OCI-M2 (cell line): Measurements from ENCODE around the gene DVL1.
"Not testable (repeated sequence)": the region's sequence is repeated elsewhere in the genome, so short reads cannot be mapped to it uniquely, and the experiment has no call there.

Source experiments
- DNase-seq: peaks from one replicate; lab custom pipeline; 2025; ENCODE audit not compliant: unreplicated experiment; lab: John Stamatoyannopoulos, UW

The DVL1 gene

GRCh38 chr1:1373815-1374588, 24.8 kb upstream of the DVL1 start:
- no peak for DNase-seq

GRCh38 chr1:1373051-1373814, 24.0 kb upstream of the DVL1 start:
- DNase-seq, result no peak

- DNase-seq, result no peak
Measured at GRCh38 chr1:1371746-1372711, 22.8 kb upstream of the DVL1 start.

- no peak for DNase-seq
Measured at GRCh38 chr1:1371364-1371745, 22.1 kb upstream of the DVL1 start.

GRCh38 chr1:1370771-1371300, 21.6 kb upstream of the DVL1 start:
- no peak for DNase-seq

GRCh38 chr1:1370094-1370493, 20.9 kb upstream of the DVL1 start:
- not testable (repeated sequence) for DNase-seq

GRCh38 chr1:1367315-1367714, 18.1 kb upstream of the DVL1 start:
- DNase-seq, result no peak

- DNase-seq, result no peak
Measured at GRCh38 chr1:1366699-1367066, 17.5 kb upstream of the DVL1 start.

GRCh38 chr1:1365875-1366698, 16.9 kb upstream of the DVL1 start:
- DNase-seq, result no peak

- no peak for DNase-seq
Measured at GRCh38 chr1:1364266-1364665, 15.0 kb upstream of the DVL1 start.

- no peak for DNase-seq
Measured at GRCh38 chr1:1361982-1362423, 12.8 kb upstream of the DVL1 start.

GRCh38 chr1:1361233-1361981, 12.2 kb upstream of the DVL1 start:
- no peak for DNase-seq

GRCh38 chr1:1360506-1361169, 11.4 kb upstream of the DVL1 start:
- no peak for DNase-seq

GRCh38 chr1:1359664-1360468, 10.6 kb upstream of the DVL1 start:
- no peak for DNase-seq

- DNase-seq, result no peak
Measured at GRCh38 chr1:1359308-1359663, 10.1 kb upstream of the DVL1 start.

- no peak for DNase-seq
Measured at GRCh38 chr1:1358433-1359271, 9.4 kb upstream of the DVL1 start, which contains the start of gene MXRA8. MXRA8 (minus strand) TSS chr1:1358555; CDS start chr1:1358504, 51 bp downstream.

- no peak for DNase-seq
Measured at GRCh38 chr1:1357871-1358432, 8.7 kb upstream of the DVL1 start.
